ENCODE measurements around the gene DCAF6.

DCAF6 gene

DNA sequence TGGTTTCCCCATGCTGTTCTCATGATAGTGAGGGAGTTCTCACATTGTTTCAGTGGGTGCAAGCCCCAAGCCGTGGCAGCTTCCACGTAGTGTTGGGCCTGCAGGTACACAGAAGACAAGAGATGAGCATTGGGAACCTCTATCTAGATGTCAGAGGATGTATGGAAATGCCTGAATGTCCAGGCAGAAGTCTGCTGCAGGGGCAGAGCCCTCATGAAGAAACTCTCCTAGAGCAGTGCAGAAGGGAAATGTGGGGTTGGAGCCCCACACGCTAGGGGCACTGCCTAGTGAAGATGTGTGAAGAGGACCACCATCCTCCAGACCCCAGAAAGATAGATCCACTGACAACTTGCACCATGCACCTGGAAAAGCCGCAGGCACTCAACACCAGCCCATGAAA, 183.3 kb downstream of the DCAF6 start:
- in situ Hi-C loops (cut with HindIII; ENCODE audit: low pct_unique_long_range_greater_than_20kb, low sequenced_read_pairs) = no loop called here
- DNase-seq (ENCODE audit: low read depth in 1 of 2, low spot score in 1 of 2) = no peak
- TF ChIP-seq JUND (IDR thresholded peaks at IDR 0.05; ENCODE audit: low read depth) = no peak

DNA sequence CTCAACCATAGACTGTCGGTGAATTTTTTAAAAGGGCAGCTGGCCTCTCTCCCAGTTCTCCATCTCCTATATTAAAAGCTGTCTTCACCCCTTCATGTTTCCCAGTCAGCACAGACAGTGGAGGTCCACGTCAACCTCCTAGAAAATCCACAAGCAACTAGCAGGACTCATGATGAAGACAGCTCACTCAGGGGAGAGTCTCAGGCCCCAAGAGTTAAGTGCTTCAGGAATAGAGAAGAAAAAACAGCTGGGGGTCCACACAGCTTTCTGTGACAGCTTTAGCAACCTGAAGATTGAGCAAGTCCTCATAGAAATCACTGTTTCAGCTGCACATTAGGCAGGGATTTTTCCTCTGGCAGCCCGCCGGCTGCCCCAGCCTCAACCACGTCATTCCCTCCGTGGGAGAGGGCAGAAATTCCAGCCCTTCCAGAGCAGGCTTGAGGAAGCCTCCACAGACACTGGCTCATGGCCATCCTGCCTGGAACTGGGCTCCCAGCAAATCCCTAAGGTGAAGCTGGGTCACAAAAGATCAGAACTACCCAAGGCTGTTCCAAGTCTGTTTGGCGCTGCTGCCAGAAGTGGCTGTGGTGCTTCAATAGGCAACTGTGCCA, 185.0 kb downstream of the DCAF6 start:
- no peak for DNase-seq (ENCODE audit: low read depth in 1 of 2, low spot score in 1 of 2)
- in situ Hi-C loops (cut with HindIII; ENCODE audit: low pct_unique_long_range_greater_than_20kb, low sequenced_read_pairs) = no loop called here
- TF ChIP-seq JUND (IDR thresholded peaks at IDR 0.05; ENCODE audit: low read depth) = no peak

DNA sequence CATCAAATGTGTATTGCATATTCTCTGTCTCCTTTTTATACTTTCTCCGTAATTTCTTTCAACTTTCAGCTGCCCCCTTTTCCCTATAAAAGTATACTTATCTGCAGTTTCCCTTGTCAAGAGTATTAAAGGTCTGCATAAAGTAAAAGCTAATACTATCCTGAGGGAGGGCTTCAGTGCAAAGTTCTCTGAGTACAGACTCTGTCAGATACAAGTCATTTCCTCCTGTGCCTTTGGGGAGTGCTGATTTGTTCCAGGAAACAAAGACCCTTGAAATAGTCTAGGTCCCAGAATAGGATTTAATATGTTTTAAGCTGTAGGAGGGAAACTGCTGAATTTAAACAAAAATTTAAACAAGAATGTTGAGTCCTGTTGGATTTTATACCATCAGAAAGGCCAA, 188.6 kb downstream of the DCAF6 start:
- TF ChIP-seq JUND (IDR thresholded peaks at IDR 0.05; ENCODE audit: low read depth) = no peak
- in situ Hi-C loops (cut with HindIII; ENCODE audit: low pct_unique_long_range_greater_than_20kb, low sequenced_read_pairs) = no loop called here
- DNase-seq (ENCODE audit: low read depth in 1 of 2, low spot score in 1 of 2) = no peak

Data from T47D (cell line).